Heart left ventricle (tissue), 13 donors: Measurements from ENCODE around the gene NCOA1.

ENCODE experiments used
- CTCF ChIP-seq, 12 donors: fragments of 200-600 bp; sonication (generic) in 4 of 12; IDR thresholded peaks; one replicate each; pipeline versions ENCODE4 v1.5.0 to v1.8.0; 2018 to 2022; ENCODE audit warnings: antibody characterized with exemption in 12 of 12, mild to moderate bottlenecking in 5 of 12
- POLR2A ChIP-seq, 2 donors: fragments of 450-650 bp; IDR thresholded peaks; one replicate each; pipeline ENCODE4 v1.6.1; 2017; ENCODE audit warnings: antibody characterized with exemption in 2 of 2, mild to moderate bottlenecking in 2 of 2, moderate library complexity in 2 of 2
- donor health status: ischemic (EF 13 %, LVEDD 7.1; RV severe dilation, severe dysfunction).
- donor health status: DM: no; HTN: yes; CAD: no.
- donor health status: DM: no; HTN: no; CAD: no.
- donor health status: ischemic (EF 25% LVEDD 6.9; RV normal size, moderate dysfunction).
- donor health status: ischemic (EF 25% LVEDD 5.7; RV mildly dilated, moderate dysfunction).
- donor health status: ischemic (EF 35%, LVEDD 5.7; RV mildly dilated, moderate dysfunction).
- donor health status: nonischemic (EF 11% LVEDD 7.7; RV severe dilation, severe dysfunction).
- donor health status: DM: yes; HTN: yes; CAD: no.
- donor health status: PGD.
- donor health status: ischemic (EF 29% LVEDD 5.4; RV normal size, mild dysfunction).
- donor health status: nonischemic (EF 23%, LVEDD 6.1; RV moderate dilation, normal function).

GRCh38 chr2:24722141-24722790, 231.2 kb downstream of the NCOA1 start:
- TF ChIP-seq CTCF (IDR thresholded peaks at IDR 0.05): no peak
- TF ChIP-seq POLR2A (IDR thresholded peaks at IDR 0.05): no peak
